MCF 10A (cell line): ENCODE measurements around the gene NFATC3. TPM values are rescaled to one million over a fixed set of nuclear protein-coding genes. Genes with fewer than 3 reads are reported as not detected.

ENCODE experiments used
- BruUV-seq: library from RNA; stranded (reverse); fragments of 400-500 nt; replicated peaks from 2 replicates; lab custom pipeline; 2021; lab: Mats Ljungman, UMichigan
- CTCF ChIA-PET: fragments of 300-600 bp; sonication (Branson Sonifier 250); formaldehyde crosslinking; extraction: SDS; loops from one replicate; lab custom pipeline; 2021; ENCODE audit warnings: antibody characterized with exemption, inconsistent platforms; lab: Yijun Ruan, JAX
- POLR2A ChIA-PET: fragments of 300-600, 350-650 bp; sonication (Branson Sonifier 250); formaldehyde crosslinking; extraction: SDS; loops from one replicate; lab custom pipeline; 2020; ENCODE audit warnings: antibody characterized with exemption, inconsistent platforms; lab: Yijun Ruan, JAX
- DNase-seq: peaks from one replicate; pipeline ENCODE4 v3.0.0-alpha.2; 2018; ENCODE audit not compliant: unreplicated experiment
- H3K27ac Mint-ChIP-seq: one replicate; pipeline ENCODE4 v1.8.0; 2022; ENCODE audit warnings: mild to moderate bottlenecking, low read depth, mixed read lengths; ENCODE audit not compliant: unreplicated experiment
- H3K27me3 Mint-ChIP-seq: one replicate; pipeline ENCODE4 v1.8.0; 2022; ENCODE audit warnings: mixed read lengths; ENCODE audit not compliant: insufficient read depth, unreplicated experiment
- H3K36me3 Mint-ChIP-seq: one replicate; pipeline ENCODE4 v1.8.0; 2022; ENCODE audit warnings: mild to moderate bottlenecking, moderate library complexity, mixed read lengths; ENCODE audit not compliant: insufficient read depth, unreplicated experiment
- H3K4me1 Mint-ChIP-seq: one replicate; pipeline ENCODE4 v1.8.0; 2022; ENCODE audit warnings: mixed read lengths; ENCODE audit not compliant: insufficient read depth, unreplicated experiment
- H3K4me3 Mint-ChIP-seq: one replicate; pipeline ENCODE4 v1.8.0; 2022; ENCODE audit warnings: mild to moderate bottlenecking, moderate library complexity, mixed read lengths; ENCODE audit not compliant: unreplicated experiment
- H3K9me3 Mint-ChIP-seq: one replicate; pipeline ENCODE4 v1.8.0; 2022; ENCODE audit warnings: mixed read lengths; ENCODE audit not compliant: unreplicated experiment
- CTCF ChIP-seq: fragments of 200-600 bp; IDR thresholded peaks from one replicate; pipeline ENCODE4 v1.8.0; 2022; ENCODE audit warnings: antibody characterized with exemption, mild to moderate bottlenecking; ENCODE audit not compliant: unreplicated experiment
- intact Hi-C: fragments of 100-400 bp; cut with micrococcal nuclease; formaldehyde crosslinking; loops from 2 replicates; pipeline ENCODE4 v1.14.1; 2022
- total RNA-seq: library from RNA; stranded (reverse); gene quantifications from 2 replicates; pipeline ENCODE4 v1.2.3, GENCODE V29; 2022

NFATC3 gene
- total RNA-seq, 1 experiment from 2014 or later, result 24.1 TPM

DNA sequence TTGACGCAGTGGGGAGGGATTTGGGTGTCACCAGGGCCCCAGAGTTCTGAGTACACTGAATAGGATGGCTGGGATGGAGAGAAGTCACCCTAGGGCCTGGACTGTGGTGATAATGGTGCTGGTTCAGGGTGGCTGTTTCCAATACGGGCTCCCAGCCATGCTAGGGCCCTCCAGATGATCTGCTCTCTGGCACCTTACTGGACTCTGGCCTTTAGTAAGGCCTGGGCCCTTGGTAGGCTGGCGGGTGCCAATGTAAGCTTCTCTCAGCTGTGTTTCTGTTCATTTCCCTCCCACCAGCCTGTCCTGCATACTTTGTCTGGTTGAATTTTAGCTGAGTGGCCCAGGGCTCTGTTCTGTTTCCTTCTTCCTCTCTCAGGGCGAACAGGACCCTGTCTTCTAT is 162.8 kb downstream of the NFATC3 start:
- Mint-ChIP-seq H3K4me3 (no peak overlapping the region), H3K27me3 (no peaks in the 10 kb centered on the region), H3K9me3 (no peaks in the 10 kb centered on the region), H3K36me3 (peaks cover 14% of the 10 kb centered on the region), H3K4me1 (peaks cover 9% of the 10 kb centered on the region), H3K27ac (no peak overlapping the region)
- CTCF ChIA-PET, result interaction anchor here (0.6 to 1.1 kb wide), 3 partner anchors 14 to 626 kb away, joined by 3 to 6 read pairs (median 4); partner anchors contain the start of gene SLC7A6
- no peak for DNase-seq
- intact Hi-C loops, result no loop called here
- no peak for TF ChIP-seq CTCF
- POLR2A ChIA-PET, result no interaction called here
- BruUV-seq, result no TSS peak

- no TSS peak for BruUV-seq
- intact Hi-C loops, result no loop called here
- no peaks in the 10 kb centered on the region for H3K27me3 Mint-ChIP-seq
- H3K36me3 Mint-ChIP-seq, result peaks cover 14% of the 10 kb centered on the region
- no peak overlapping the region for H3K27ac Mint-ChIP-seq
- no peak for DNase-seq
- no peaks in the 10 kb centered on the region for H3K9me3 Mint-ChIP-seq
- POLR2A ChIA-PET, result interaction anchor here (1.2 kb wide), 1 partner anchor 8 kb away, joined by 3 read pairs; no protein-coding TSS in a partner anchor
- peaks cover 9% of the 10 kb centered on the region for H3K4me1 Mint-ChIP-seq
- TF ChIP-seq CTCF, result no peak
- no peak overlapping the region for H3K4me3 Mint-ChIP-seq
- CTCF ChIA-PET, result interaction anchor here (0.6 to 1.5 kb wide), 3 partner anchors 9 to 80 kb away, joined by 4 to 6 read pairs (median 4); no protein-coding TSS in a partner anchor
Measured at GRCh38 chr16:68249371-68249770, 164.2 kb downstream of the NFATC3 start.

DNA sequence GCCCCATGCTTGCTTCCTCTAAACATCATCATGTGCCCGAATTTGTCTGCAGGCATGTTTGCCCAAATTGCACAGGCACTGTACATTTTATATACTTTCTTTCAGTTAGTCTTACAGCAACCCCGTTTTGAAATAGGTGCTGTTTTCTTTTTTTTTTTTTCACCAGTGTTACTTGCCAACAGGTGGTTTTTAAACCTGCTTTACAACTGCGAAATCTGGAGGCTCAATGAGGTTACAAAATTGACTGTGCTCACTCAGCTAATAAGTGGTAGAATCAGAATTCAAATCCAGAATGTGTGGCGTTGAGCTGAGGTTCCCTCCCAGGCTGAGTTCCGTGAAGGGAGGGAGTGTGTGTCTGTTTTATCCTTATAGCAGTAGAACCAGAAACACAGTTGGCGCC is 165.8 kb downstream of the NFATC3 start:
- Mint-ChIP-seq H3K9me3 (no peaks in the 10 kb centered on the region), H3K27me3 (no peaks in the 10 kb centered on the region), H3K36me3 (peaks cover 14% of the 10 kb centered on the region), H3K4me3 (no peak overlapping the region), H3K4me1 (peaks cover 9% of the 10 kb centered on the region), H3K27ac (no peak overlapping the region)
- no peak for TF ChIP-seq CTCF
- intact Hi-C loops, result no loop called here
- no TSS peak for BruUV-seq
- ChIA-PET CTCF (interaction anchor here (0.7 to 2.6 kb wide), 5 partner anchors 11 to 270 kb away, joined by 3 to 31 read pairs (median 4); no protein-coding TSS in a partner anchor), POLR2A (interaction anchor here (0.9 to 1.5 kb wide), 3 partner anchors 11 to 60 kb away, joined by 3 to 7 read pairs (median 4); partner anchors contain the start of genes PRMT7 and SLC7A6OS)
- no peak for DNase-seq

DNA sequence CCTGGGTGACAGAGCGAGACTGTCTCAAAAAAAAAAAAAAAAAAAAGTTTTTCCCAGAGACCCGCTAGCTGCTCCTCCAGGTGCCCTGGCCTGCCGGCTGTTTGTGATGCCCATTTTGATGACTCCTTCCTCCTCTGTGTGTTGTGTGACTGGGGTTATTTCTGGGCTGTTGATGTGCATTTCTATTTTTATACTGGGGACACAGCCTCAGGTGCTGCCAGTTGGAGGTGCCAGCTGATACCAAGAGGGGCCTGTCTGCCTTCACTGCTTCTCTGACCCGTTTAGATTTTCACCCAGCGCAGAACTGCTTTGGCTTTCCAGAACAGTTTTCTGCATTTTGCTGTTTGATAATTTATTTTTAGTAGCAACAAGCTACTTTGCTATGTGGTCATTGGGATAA is 166.7 kb downstream of the NFATC3 start:
- H3K9me3 Mint-ChIP-seq, result no peaks in the 10 kb centered on the region
- H3K36me3 Mint-ChIP-seq, result peaks cover 14% of the 10 kb centered on the region
- no peaks in the 10 kb centered on the region for H3K27me3 Mint-ChIP-seq
- H3K27ac Mint-ChIP-seq, result no peak overlapping the region
- POLR2A ChIA-PET, result interaction anchor here (1.5 kb wide), 1 partner anchor 14 kb away, joined by 7 read pairs; no protein-coding TSS in a partner anchor
- BruUV-seq, result no TSS peak
- no peak for TF ChIP-seq CTCF
- no peak for DNase-seq
- H3K4me1 Mint-ChIP-seq, result peaks cover under 1% of the 10 kb centered on the region
- intact Hi-C loops, result no loop called here
- CTCF ChIA-PET, result interaction anchor here (0.6 to 2.6 kb wide), 6 partner anchors 10 to 78 kb away, joined by 3 to 31 read pairs (median 6); partner anchors contain the start of gene SLC7A6
- no peak overlapping the region for H3K4me3 Mint-ChIP-seq
